Left ventricle myocardium inferior (tissue), 1 donor: ENCODE measurements around the gene STOML1. TPM values are rescaled to one million over a fixed set of nuclear protein-coding genes. Genes with fewer than 3 reads are reported as not detected.

Experiments
- DNase-seq: peaks from one replicate; pipeline ENCODE4 v3.0.0-alpha.2; 2020
- H3K27ac ChIP-seq: fragments of 200-600 bp; replicated peaks from 2 replicates; pipeline ENCODE4 v1.8.0; 2021
- H3K27me3 ChIP-seq: fragments of 200-600 bp; 2 replicates; pipeline ENCODE4 v1.8.0; 2021; ENCODE audit warnings: low read depth
- H3K36me3 ChIP-seq: fragments of 200-600 bp; 2 replicates; pipeline ENCODE4 v1.8.0; 2021
- H3K4me1 ChIP-seq: fragments of 200-600 bp; 2 replicates; pipeline ENCODE4 v1.8.0; 2021
- H3K4me3 ChIP-seq: fragments of 200-600 bp; 2 replicates; pipeline ENCODE4 v1.8.0; 2021; ENCODE audit warnings: mild to moderate bottlenecking, moderate library complexity
- H3K9me3 ChIP-seq: fragments of 200-600 bp; replicated peaks from 2 replicates; pipeline ENCODE4 v1.8.0; 2021
- CTCF ChIP-seq: fragments of 200-600 bp; IDR thresholded peaks from 2 replicates; pipeline ENCODE4 v1.8.0; 2021; ENCODE audit warnings: antibody characterized with exemption, mild to moderate bottlenecking, borderline replicate concordance
- intact Hi-C: fragments of 100-400 bp; cut with micrococcal nuclease; formaldehyde crosslinking; loops from one replicate; pipeline ENCODE4 v1.11.0; 2022
- total RNA-seq: library from RNA; stranded (reverse); fragmentation: NEBNext Ultra II Directional; extraction: Animal tissue kit (Norgen Biotek cat#: 25700); gene quantifications from one replicate; pipeline ENCODE4 v1.2.1, GENCODE V29; 2021
- donor health status: DM: no; HTN: yes; CAD: no; lungs with severe emphysema.

STOML1 gene
- total RNA-seq, 1 donor from 2014 or later, result 26.1 TPM

DNA sequence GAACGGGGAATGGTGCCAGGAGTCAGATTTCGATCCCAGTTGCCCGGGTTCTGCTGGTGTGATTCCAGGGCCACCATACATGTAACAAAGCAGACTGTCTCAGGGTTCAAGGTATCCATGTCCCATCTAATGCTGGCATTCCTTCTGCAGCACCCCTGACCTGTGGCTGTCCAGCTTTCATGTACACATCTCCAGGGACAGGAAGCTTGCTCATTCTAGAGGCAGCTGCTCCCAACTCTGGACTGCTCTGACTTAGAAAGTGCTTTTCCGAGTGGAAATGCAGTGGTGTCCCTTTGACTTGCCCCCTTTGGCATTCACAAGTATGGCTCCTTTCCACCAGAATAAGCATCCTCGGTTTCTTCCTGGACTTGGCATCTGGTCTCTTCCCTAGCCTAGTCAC lies 33.3 kb upstream of the STOML1 start:
- intact Hi-C loops, result no loop called here
- peaks cover 66% of the 10 kb centered on the region for H3K36me3 ChIP-seq

DNA sequence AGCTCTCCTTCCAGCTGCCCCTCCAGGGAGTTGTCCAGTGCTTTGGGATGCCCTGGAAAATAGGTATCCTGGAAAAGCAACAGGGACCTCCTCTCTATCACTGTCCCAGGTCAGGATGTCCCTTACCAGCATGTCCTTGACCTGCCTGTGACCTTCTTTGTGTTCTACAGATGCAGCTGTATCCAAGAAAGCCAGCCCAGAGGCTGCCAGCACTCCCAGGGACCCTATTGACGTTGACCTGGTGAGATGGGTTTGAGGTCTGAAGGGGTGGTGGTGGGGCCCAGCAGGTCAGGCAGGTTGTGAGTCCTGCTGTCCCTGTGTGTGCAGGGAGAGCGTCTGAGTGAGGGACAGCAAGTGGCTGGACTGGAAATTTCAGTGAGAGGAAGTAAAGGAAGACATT lies 32.6 kb upstream of the STOML1 start:
- no peaks in the 10 kb centered on the region for H3K27me3 ChIP-seq
- H3K4me3 ChIP-seq, result no peak overlapping the region
- no peak for TF ChIP-seq CTCF
- H3K9me3 ChIP-seq, result no peaks in the 10 kb centered on the region
- peak overlapping the region; percentile 52 for H3K27ac ChIP-seq
- intact Hi-C loops, result no loop called here
- peaks cover 63% of the 10 kb centered on the region for H3K36me3 ChIP-seq
- DNase-seq, result no peak
- H3K4me1 ChIP-seq, result peaks cover 57% of the 10 kb centered on the region

More for the DNA sequence above, 33.3 kb upstream of the STOML1 start:
- no peak for DNase-seq
- Histone ChIP-seq H3K27ac (peak overlapping the region; percentile 52), H3K4me3 (no peak overlapping the region), H3K4me1 (peaks cover 52% of the 10 kb centered on the region), H3K27me3 (no peaks in the 10 kb centered on the region), H3K9me3 (no peaks in the 10 kb centered on the region)
- TF ChIP-seq CTCF, result no peak

GRCh38 chr15:74022706-74023470 lies 30.8 kb upstream of the STOML1 start:
- no peak for TF ChIP-seq CTCF
- Histone ChIP-seq H3K4me1 (peaks cover 51% of the 10 kb centered on the region), H3K27me3 (no peaks in the 10 kb centered on the region), H3K36me3 (peaks cover 54% of the 10 kb centered on the region), H3K4me3 (no peak overlapping the region), H3K27ac (no peak overlapping the region), H3K9me3 (no peaks in the 10 kb centered on the region)
- no peak for DNase-seq
- intact Hi-C loops, result no loop called here

GRCh38 chr15:74019734-74020133 lies 27.6 kb upstream of the STOML1 start:
- no peak for DNase-seq
- Histone ChIP-seq H3K27me3 (no peaks in the 10 kb centered on the region), H3K4me1 (peaks cover 44% of the 10 kb centered on the region), H3K27ac (no peak overlapping the region), H3K9me3 (no peaks in the 10 kb centered on the region), H3K4me3 (no peak overlapping the region), H3K36me3 (peaks cover 26% of the 10 kb centered on the region)
- intact Hi-C loops, result no loop called here
- no peak for TF ChIP-seq CTCF

DNA sequence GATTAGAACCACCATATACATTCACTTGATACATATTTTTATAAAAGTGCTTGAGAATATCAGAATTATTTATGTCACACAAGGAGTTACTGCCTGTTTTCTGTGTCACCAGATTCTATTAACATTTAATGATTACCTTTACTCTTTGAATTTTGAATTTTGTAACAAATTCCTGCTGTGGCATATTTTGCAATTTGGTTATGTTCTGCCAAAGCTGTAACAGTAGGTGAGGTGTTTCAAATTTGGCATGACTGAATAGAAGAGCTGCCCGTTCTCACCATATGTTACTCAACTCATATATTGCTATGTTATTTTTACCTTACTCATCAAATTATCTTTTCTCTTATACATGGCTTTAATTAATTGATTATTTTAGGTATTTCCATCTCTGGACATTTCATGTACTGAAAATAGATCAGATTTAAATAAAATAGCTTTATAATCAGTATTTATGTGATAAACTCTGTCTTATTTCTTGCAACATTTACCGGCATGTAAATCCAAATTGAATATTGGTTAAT lies 21.3 kb upstream of the STOML1 start:
- H3K36me3 ChIP-seq, result no peaks in the 10 kb centered on the region
- H3K27ac ChIP-seq, result peak overlapping the region; percentile 87
- peaks cover 78% of the 10 kb centered on the region for H3K4me1 ChIP-seq
- TF ChIP-seq CTCF, result no peak
- H3K27me3 ChIP-seq, result no peaks in the 10 kb centered on the region
- no peak overlapping the region for H3K4me3 ChIP-seq
- H3K9me3 ChIP-seq, result no peaks in the 10 kb centered on the region
- DNase-seq, result no peak
- intact Hi-C loops, result no loop called here
